Endothelial cell of umbilical vein (primary cell): Measurements from ENCODE around the gene DYNC1H1. TPM values are rescaled to one million over a fixed set of nuclear protein-coding genes. Genes with fewer than 3 reads are reported as not detected.

Source experiments
- BruUV-seq: library from RNA; stranded (reverse); fragments of 400-500 nt; replicated peaks from 2 replicates; lab custom pipeline; 2021; lab: Mats Ljungman, UMichigan
- CTCF ChIA-PET: fragments of 300-600, 350-600 bp; sonication (Branson Sonifier 250); formaldehyde crosslinking; loops from one replicate; lab custom pipeline; 2021; ENCODE audit warnings: antibody characterized with exemption, inconsistent platforms; lab: Charles Lee
- POLR2A ChIA-PET: fragments of 300-600, 350-600 bp; sonication (Branson Sonifier 250); formaldehyde crosslinking; loops from one replicate; lab custom pipeline; 2021; ENCODE audit warnings: antibody characterized with exemption, inconsistent platforms; lab: Charles Lee
- DNase-seq: peaks from one replicate; pipeline ENCODE4 v3.0.0-alpha.2; 2011; ENCODE audit warnings: low read depth, low spot score
- FAIRE-seq: peaks from 2 replicates; lab custom pipeline; 2011; peaks lifted over from hg19 to GRCh38; lab: Jason Lieb, UNC
- H2AFZ ChIP-seq: 2 replicates; pipeline ENCODE4 v1.6.0; 2012; ENCODE audit warnings: low read depth, low read length, control low read depth, inconsistent platforms
- H3K27ac ChIP-seq: 2 replicates; pipeline ENCODE4 v1.5.1; 2011; ENCODE audit warnings: low read depth, mild to moderate bottlenecking, control low read depth, low read length, moderate library complexity; ENCODE audit not compliant: insufficient read depth
- H3K27me3 ChIP-seq, 2 experiments: 2 replicates each; pipeline versions ENCODE4 v1.6.0 to v1.6.1; 2011; ENCODE audit warnings: low read length in 2 of 2, mixed read lengths in 1 of 2; ENCODE audit not compliant: control insufficient read depth in 2 of 2, insufficient read depth in 2 of 2
- H3K36me3 ChIP-seq, 2 experiments: 2 replicates in 1 of 2; 3 replicates in 1 of 2; pipeline ENCODE4 v1.5.1; 2011; ENCODE audit warnings: low read length in 2 of 2, mild to moderate bottlenecking in 1 of 2, moderate library complexity in 1 of 2; ENCODE audit not compliant: control insufficient read depth in 2 of 2, insufficient read depth in 2 of 2; ENCODE audit errors: extremely low read depth in 1 of 2
- H3K4me1 ChIP-seq: 3 replicates; pipeline ENCODE4 v1.5.1; 2011; ENCODE audit warnings: mild to moderate bottlenecking, low read length; ENCODE audit not compliant: control insufficient read depth, insufficient read depth; ENCODE audit errors: extremely low read depth
- H3K4me2 ChIP-seq: 2 replicates; pipeline ENCODE4 v1.6.1; 2011; ENCODE audit warnings: low read length, control low read depth, mixed read lengths; ENCODE audit not compliant: insufficient read depth
- H3K4me3 ChIP-seq, 3 experiments: fragments of 200-600 bp in 1 of 3; sonication (generic), shearing (Covaris generic) in 1 of 3; replicated peaks in 1 of 3; 2 replicates each; pipeline ENCODE4 v1.5.1; 2011 to 2016; ENCODE audit warnings: control low read depth in 3 of 3, low read length in 3 of 3, mild to moderate bottlenecking in 2 of 3, inconsistent platforms in 1 of 3, low read depth in 1 of 3, moderate library complexity in 1 of 3; ENCODE audit not compliant: insufficient read depth in 1 of 3
- H3K79me2 ChIP-seq: 2 replicates; pipeline ENCODE4 v1.6.0; 2012; ENCODE audit warnings: low read length, inconsistent platforms; ENCODE audit not compliant: control insufficient read depth, insufficient read depth
- H3K9ac ChIP-seq: replicated peaks from 2 replicates; pipeline ENCODE3; 2011; ENCODE audit warnings: low read length, control low read depth; ENCODE audit not compliant: insufficient read depth; ENCODE audit errors: extremely low read depth
- H3K9me1 ChIP-seq: replicated peaks from 3 replicates; pipeline ENCODE4 v1.6.0; 2011; ENCODE audit warnings: mild to moderate bottlenecking, low read length; ENCODE audit not compliant: control insufficient read depth, insufficient read depth; ENCODE audit errors: extremely low read depth
- H3K9me3 ChIP-seq: replicated peaks from 2 replicates; pipeline ENCODE4 v1.5.1; 2012; ENCODE audit warnings: low read length, inconsistent platforms; ENCODE audit not compliant: control insufficient read depth, insufficient read depth
- H4K20me1 ChIP-seq: replicated peaks from 2 replicates; pipeline ENCODE3; 2011; ENCODE audit warnings: mild to moderate bottlenecking, low read length; ENCODE audit not compliant: control insufficient read depth, insufficient read depth; ENCODE audit errors: extremely low read depth
- CTCF ChIP-seq, 2 donors: IDR thresholded peaks; 1 replicate in 1 of 2; 2 replicates in 1 of 2; pipeline ENCODE4 v1.5.1; 2011; ENCODE audit warnings: low read length in 2 of 2, mild to moderate bottlenecking in 2 of 2, moderate library complexity in 2 of 2, control low read depth in 1 of 2, inconsistent platforms in 1 of 2, low read depth in 1 of 2; ENCODE audit not compliant: insufficient read depth in 1 of 2; ENCODE audit errors: extremely low read depth in 1 of 2
- EZH2 ChIP-seq: IDR thresholded peaks from 2 replicates; pipeline ENCODE4 v1.6.1; 2012; ENCODE audit warnings: borderline replicate concordance, low read depth, mild to moderate bottlenecking, moderate library complexity, low read length, inconsistent platforms; ENCODE audit not compliant: severe bottlenecking
- FOS ChIP-seq: IDR thresholded peaks from 2 replicates; pipeline ENCODE4 v1.6.1; 2011; ENCODE audit warnings: mild to moderate bottlenecking, low read length, moderate library complexity, borderline replicate concordance; ENCODE audit not compliant: insufficient read depth
- GATA2 ChIP-seq: IDR thresholded peaks from 2 replicates; pipeline ENCODE4 v1.7.0; 2011; ENCODE audit warnings: low read depth, mild to moderate bottlenecking, moderate library complexity, mixed read lengths, low read length; ENCODE audit not compliant: insufficient read length, insufficient read depth
- JUN ChIP-seq: IDR thresholded peaks from 2 replicates; pipeline ENCODE4 v1.6.1; 2011; ENCODE audit warnings: borderline replicate concordance, low read depth; ENCODE audit not compliant: insufficient read length, insufficient read depth
- MAX ChIP-seq: IDR thresholded peaks from 2 replicates; pipeline ENCODE4 v1.6.1; 2011; ENCODE audit not compliant: insufficient read depth, insufficient read length
- MYC ChIP-seq: IDR thresholded peaks from one replicate; pipeline ENCODE4 v1.6.1; 2011; ENCODE audit warnings: mild to moderate bottlenecking, low read depth, low read length
- POLR2A ChIP-seq: IDR thresholded peaks from 2 replicates; pipeline ENCODE4 v1.6.1; 2012; ENCODE audit warnings: low read depth, mild to moderate bottlenecking, control low read depth, low read length
- POLR2AphosphoS5 ChIP-seq: IDR thresholded peaks from 2 replicates; pipeline ENCODE4 v1.6.1; 2012; ENCODE audit warnings: low read depth, mild to moderate bottlenecking, control low read depth, low read length, moderate library complexity; ENCODE audit not compliant: insufficient read depth
- dilution Hi-C: fragments of 300-500 bp; cut with MboI; formaldehyde crosslinking; loops from one replicate; pipeline ENCODE4 v1.15.0; 2019; ENCODE audit warnings: low sequenced_read_pairs; ENCODE audit not compliant: extremely low pct_ligation_motif_present
- intact Hi-C: fragments of 100-400 bp; cut with micrococcal nuclease; formaldehyde crosslinking; loops from one replicate; pipeline ENCODE4 v1.10.0; 2022
- polyA plus RNA-seq, 4 experiments: library from polyadenylated mRNA; depleted of rRNA in 3 of 4; stranded (reverse) in 3 of 4; unstranded in 1 of 4; fragments of >200 nt; gene quantifications; 2 replicates each; pipeline versions ENCODE4 v1.2.1 to v1.2.3, GENCODE V29; 2011 to 2012; ENCODE audit warnings: missing spikeins in 1 of 4
- total RNA-seq: library from RNA; stranded (reverse); gene quantifications from 2 replicates; pipeline ENCODE4 v1.2.3, GENCODE V29; 2021

Gene DYNC1H1
- total and polyA plus RNA-seq, 2 donors (not counting 3 experiments of a cell fraction or from before 2014, with no cell fraction given): 254 to 648 TPM

GRCh38 chr14:102050026-102050405, 85.6 kb downstream of the DYNC1H1 start:
- CTCF ChIA-PET: interaction anchor here (0.7 to 1.8 kb wide), 2 partner anchors 13 to 47 kb away, joined by 3 to 5 read pairs; no protein-coding TSS in a partner anchor
- TF ChIP-seq MYC (no peak), FOS (no peak), POLR2AphosphoS5 (no peak), CTCF (IDR thresholded peaks at IDR 0.05; ENCODE audit: extremely low read depth in 1 of 2, insufficient read depth in 1 of 2, low read depth in 1 of 2, low read length in 2 of 2) (no peak), JUN (no peak), GATA2 (no peak), MAX (no peak), EZH2 (no peak), POLR2A (no peak)
- H3K4me2 ChIP-seq: no peak overlapping the region

More at GRCh38 chr14:102050026-102050405, 85.6 kb downstream of the DYNC1H1 start:
- DNase-seq (no peak), FAIRE-seq (no peak)
- Histone ChIP-seq H2AFZ (no peak overlapping the region), H4K20me1 (no peaks in the 10 kb centered on the region), H3K4me1 (no peaks in the 10 kb centered on the region), H3K4me3 (no peak overlapping the region), H3K9ac (no peak overlapping the region), H3K36me3 (peaks cover 12 to 50% of the 10 kb centered on the region in 2 experiments), H3K27ac (no peak overlapping the region), H3K79me2 (no peaks in the 10 kb centered on the region), H3K27me3 (no peaks in the 10 kb centered on the region), H3K9me3 (no peaks in the 10 kb centered on the region), H3K9me1 (no peaks in the 10 kb centered on the region)
- BruUV-seq: no TSS peak
- dilution Hi-C loops (no loop called here), intact Hi-C loops (no loop called here)
- POLR2A ChIA-PET: no interaction called here
